GM21526 (cell line): ENCODE results near the gene BTBD9.

Experiments
- ATAC-seq: cut with Tn5 transposase; IDR thresholded peaks from one replicate; pipeline ENCODE4 v1.9.1; 2021; ENCODE audit warnings: moderate library complexity; ENCODE audit not compliant: unreplicated experiment, low FRiP score

Gene BTBD9

GRCh38 chr6:38172739-38173410, 466.9 kb downstream of the BTBD9 start:
- no peak for ATAC-seq

GRCh38 chr6:38171997-38172738, 467.6 kb downstream of the BTBD9 start:
- no peak for ATAC-seq

GRCh38 chr6:38170666-38171355, 468.9 kb downstream of the BTBD9 start:
- no peak for ATAC-seq

GRCh38 chr6:38169977-38170526, 469.7 kb downstream of the BTBD9 start:
- no peak for ATAC-seq

GRCh38 chr6:38169221-38169976, 470.3 kb downstream of the BTBD9 start:
- no peak for ATAC-seq

- ATAC-seq = no peak
Measured at GRCh38 chr6:38168699-38169098, 471.0 kb downstream of the BTBD9 start.

- no peak for ATAC-seq
Measured at GRCh38 chr6:38168126-38168525, 471.6 kb downstream of the BTBD9 start.

- ATAC-seq = no peak
Measured at GRCh38 chr6:38167598-38167997, 472.1 kb downstream of the BTBD9 start.

GRCh38 chr6:38166411-38167240, 473.1 kb downstream of the BTBD9 start:
- no peak for ATAC-seq

- no peak for ATAC-seq
Measured at GRCh38 chr6:38164671-38165108, 475.0 kb downstream of the BTBD9 start.

GRCh38 chr6:38164131-38164481, 475.6 kb downstream of the BTBD9 start:
- ATAC-seq = no peak

- ATAC-seq = no peak
Measured at GRCh38 chr6:38163186-38164130, 476.3 kb downstream of the BTBD9 start.

GRCh38 chr6:38162493-38163185, 477.1 kb downstream of the BTBD9 start:
- no peak for ATAC-seq

- ATAC-seq = no peak
Measured at GRCh38 chr6:38161754-38162492, 477.8 kb downstream of the BTBD9 start.

GRCh38 chr6:38161331-38161730, 478.4 kb downstream of the BTBD9 start:
- no peak for ATAC-seq

- no peak for ATAC-seq
Measured at GRCh38 chr6:38160831-38161230, 478.9 kb downstream of the BTBD9 start.

GRCh38 chr6:38159596-38159995, 480.1 kb downstream of the BTBD9 start:
- ATAC-seq = no peak
